Measurements from ENCODE around the gene RPL21.

DNA sequence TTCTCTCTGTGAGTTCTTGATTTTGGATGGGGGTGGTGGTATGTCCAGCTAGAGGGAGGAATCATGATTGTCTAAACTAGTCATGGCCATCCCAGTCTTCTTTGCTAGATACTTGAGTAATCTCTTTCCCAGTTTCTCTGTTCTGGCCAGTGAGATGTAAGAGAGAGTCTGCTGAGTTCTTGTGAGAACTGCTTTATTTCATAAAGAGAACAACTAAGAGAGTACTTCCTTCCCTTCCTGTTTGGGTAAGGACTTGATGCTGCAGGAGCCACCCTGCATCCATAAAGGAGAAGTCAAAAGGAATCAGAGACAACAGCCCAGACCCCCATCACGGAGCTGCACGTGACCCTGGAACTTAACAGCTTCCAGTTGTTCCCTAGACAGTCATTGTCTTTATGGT, 16.2 kb downstream of the RPL21 start:
- TF ChIP-seq, protein P1, sequence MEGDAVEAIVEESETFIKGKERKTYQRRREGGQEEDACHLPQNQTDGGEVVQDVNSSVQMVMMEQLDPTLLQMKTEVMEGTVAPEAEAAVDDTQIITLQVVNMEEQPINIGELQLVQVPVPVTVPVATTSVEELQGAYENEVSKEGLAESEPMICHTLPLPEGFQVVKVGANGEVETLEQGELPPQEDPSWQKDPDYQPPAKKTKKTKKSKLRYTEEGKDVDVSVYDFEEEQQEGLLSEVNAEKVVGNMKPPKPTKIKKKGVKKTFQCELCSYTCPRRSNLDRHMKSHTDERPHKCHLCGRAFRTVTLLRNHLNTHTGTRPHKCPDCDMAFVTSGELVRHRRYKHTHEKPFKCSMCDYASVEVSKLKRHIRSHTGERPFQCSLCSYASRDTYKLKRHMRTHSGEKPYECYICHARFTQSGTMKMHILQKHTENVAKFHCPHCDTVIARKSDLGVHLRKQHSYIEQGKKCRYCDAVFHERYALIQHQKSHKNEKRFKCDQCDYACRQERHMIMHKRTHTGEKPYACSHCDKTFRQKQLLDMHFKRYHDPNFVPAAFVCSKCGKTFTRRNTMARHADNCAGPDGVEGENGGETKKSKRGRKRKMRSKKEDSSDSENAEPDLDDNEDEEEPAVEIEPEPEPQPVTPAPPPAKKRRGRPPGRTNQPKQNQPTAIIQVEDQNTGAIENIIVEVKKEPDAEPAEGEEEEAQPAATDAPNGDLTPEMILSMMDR (IDR thresholded peaks at IDR 0.05) = no peak
- TF ChIP-seq POLR2A (IDR thresholded peaks at IDR 0.05) = no peak
